GM12878 (cell line): Measurements from ENCODE around the gene CCDC3. TPM values are rescaled to one million over a fixed set of nuclear protein-coding genes. Genes with fewer than 3 reads are reported as not detected.

Experiments used
- ATAC-seq: fragments of 200-7000 bp; cut with Tn5 transposase; 3 replicates; pipeline ENCODE4 v1.9.1; 2020; ENCODE audit warnings: mild to moderate bottlenecking, moderate library complexity
- BruUV-seq: library from RNA; stranded (reverse); fragments of 400-500 nt; replicated peaks from 2 replicates; lab custom pipeline; 2021; lab: Mats Ljungman, UMichigan
- CTCF ChIA-PET: fragments of 300-600 bp; sonication (Branson Sonifier 250); formaldehyde crosslinking; extraction: SDS; loops from one replicate; lab custom pipeline; 2021; ENCODE audit warnings: inconsistent platforms; lab: Yijun Ruan, JAX
- POLR2A ChIA-PET: fragments of 350-600 bp; formaldehyde crosslinking; extraction: SDS; loops from one replicate; lab custom pipeline; 2021; ENCODE audit warnings: inconsistent platforms; lab: Charles Lee
- RAD21 ChIA-PET: fragments of 300-600 bp; sonication (Branson Sonifier 250); formaldehyde crosslinking; loops from one replicate; lab custom pipeline; 2023; ENCODE audit warnings: antibody characterized with exemption; ENCODE audit not compliant: unreplicated experiment; lab: Charles Lee
- SMC1A ChIA-PET: fragments of 300-600 bp; sonication (Branson Sonifier 250); formaldehyde crosslinking; loops from one replicate; lab custom pipeline; 2023; ENCODE audit not compliant: unreplicated experiment, uncharacterized antibody; lab: Charles Lee
- DNase-seq: peaks from one replicate; pipeline ENCODE4 v3.0.0-alpha.2; 2011; ENCODE audit warnings: low read depth, low spot score
- FAIRE-seq: peaks from 3 replicates; lab custom pipeline; 2011; peaks lifted over from hg19 to GRCh38; lab: Jason Lieb, UNC
- H2AFZ ChIP-seq: 2 replicates; pipeline ENCODE4 v1.6.0; 2011; ENCODE audit warnings: low read depth, low read length, control low read depth; ENCODE audit not compliant: control insufficient read depth
- H3K27ac ChIP-seq: 2 replicates; pipeline ENCODE4 v1.5.1; 2011; ENCODE audit warnings: control low read depth; ENCODE audit not compliant: control insufficient read depth, insufficient read depth
- H3K27me3 ChIP-seq, 2 experiments: replicated peaks in 1 of 2; 2 replicates each; pipeline versions ENCODE4 v1.6.0 to v1.6.1; 2011; ENCODE audit warnings: low read length in 1 of 2; ENCODE audit not compliant: control insufficient read depth in 2 of 2, insufficient read depth in 2 of 2
- H3K36me3 ChIP-seq, 2 experiments: 2 replicates each; pipeline ENCODE4 v1.5.1; 2011; ENCODE audit warnings: low read length in 1 of 2; ENCODE audit not compliant: control insufficient read depth in 2 of 2, insufficient read depth in 2 of 2
- H3K4me1 ChIP-seq: 2 replicates; pipeline ENCODE4 v1.6.1; 2011; ENCODE audit warnings: mild to moderate bottlenecking, low read length, moderate library complexity, mixed read lengths; ENCODE audit not compliant: control insufficient read depth, insufficient read depth
- H3K4me2 ChIP-seq: 2 replicates; pipeline ENCODE4 v1.6.0; 2011; ENCODE audit warnings: control low read depth; ENCODE audit not compliant: control insufficient read depth, insufficient read depth
- H3K4me3 ChIP-seq: fragments of 200-600 bp; sonication (generic); 2 replicates; pipeline ENCODE4 v1.5.1; 2016
- H3K79me2 ChIP-seq: 2 replicates; pipeline ENCODE4 v1.6.0; 2011; ENCODE audit warnings: low read length; ENCODE audit not compliant: control insufficient read depth, insufficient read depth
- H3K9ac ChIP-seq: 2 replicates; pipeline ENCODE4 v1.8.0; 2011; ENCODE audit warnings: low read length, control low read depth, mixed read lengths; ENCODE audit not compliant: control insufficient read depth, insufficient read depth
- H3K9me3 ChIP-seq: replicated peaks from 3 replicates; pipeline ENCODE4 v1.5.1; 2011; ENCODE audit warnings: mild to moderate bottlenecking, low read length; ENCODE audit not compliant: control insufficient read depth, insufficient read depth
- H4K20me1 ChIP-seq: 2 replicates; pipeline ENCODE4 v1.6.0; 2011; ENCODE audit not compliant: control insufficient read depth, insufficient read depth
- EP300 ChIP-seq, 2 experiments: fragments of 150-350 bp in 1 of 2; IDR thresholded peaks; 2 replicates each; pipeline ENCODE4 v1.6.1; 2011 to 2012; ENCODE audit warnings: low read depth in 2 of 2, low read length in 2 of 2, borderline replicate concordance in 1 of 2, improper control_type of control experiment in 1 of 2, inconsistent platforms in 1 of 2; ENCODE audit not compliant: control insufficient read depth in 1 of 2
- HDAC6 ChIP-seq: fragments of 200-600 bp; sonication (generic); IDR thresholded peaks from one replicate; pipeline ENCODE4 v1.8.0; 2017; ENCODE audit warnings: antibody characterized with exemption; ENCODE audit not compliant: unreplicated experiment
- LARP7 ChIP-seq: fragments of 450-650 bp; IDR thresholded peaks from 2 replicates; pipeline ENCODE4 v1.6.1; 2017; ENCODE audit warnings: mild to moderate bottlenecking
- NBN ChIP-seq: fragments of 450-650 bp; IDR thresholded peaks from 2 replicates; pipeline ENCODE4 v1.6.1; 2016
- NR2C1 ChIP-seq: fragments of 450-650 bp; IDR thresholded peaks from 2 replicates; pipeline ENCODE4 v1.6.1; 2017; ENCODE audit warnings: antibody characterized with exemption, mild to moderate bottlenecking, moderate library complexity
- PAX5 ChIP-seq: IDR thresholded peaks from 2 replicates; pipeline ENCODE4 v1.6.1; 2011; ENCODE audit warnings: low read depth, low read length, borderline replicate concordance
- RCOR1 ChIP-seq: conservative IDR thresholded peaks from 2 replicates; pipeline ENCODE4 v1.6.1; 2012; ENCODE audit warnings: low read depth, low read length, improper control_type of control experiment
- TCF12 ChIP-seq: IDR thresholded peaks from 2 replicates; pipeline ENCODE4 v1.6.1; 2011; ENCODE audit warnings: low read depth, mild to moderate bottlenecking, low read length
- WGBS: methylation state at CpG from one replicate; pipeline ENCODE4 v1.1.6; 2016; ENCODE audit warnings: low lambda C conversion rate; ENCODE audit not compliant: insufficient replicate concordance, insufficient coverage; ENCODE audit errors: missing lambda C conversion rate; 5-methylcytosine and 5-hydroxymethylcytosine counted together
- in situ Hi-C: fragments of 300-500 bp; cut with MboI; formaldehyde crosslinking; loops from 9 replicates; pipeline ENCODE4 v1.14.3; 2018; ENCODE audit warnings: mixed read lengths
- intact Hi-C: fragments of 100-400 bp; cut with micrococcal nuclease; formaldehyde crosslinking; loops from one replicate; pipeline ENCODE4 v1.14.2; 2022; ENCODE audit not compliant: unreplicated experiment
- polyA plus RNA-seq, 11 experiments: library from polyadenylated mRNA; depleted of rRNA in 4 of 11; unstranded in 6 of 11; stranded (reverse) in 5 of 11; fragments of >200 nt; fragmentation: Nextera tagmentation in 4 of 11; fragmentation: Illumina TruSeq in 1 of 11; extraction: Ambion mirVana in 4 of 11; extraction: Trizol in 1 of 11; gene quantifications; 1 replicate in 1 of 11; 2 replicates in 10 of 11; pipeline versions ENCODE4 v1.2.1 to v1.2.3, GENCODE V29; 2011 to 2016; ENCODE audit warnings: inconsistent platforms in 2 of 11, missing spikeins in 2 of 11, low read depth in 1 of 11
- total RNA-seq, 4 experiments: library from RNA; depleted of rRNA in 3 of 4; stranded (reverse); fragments of >200 nt in 3 of 4; fragmentation: Illumina TruSeq in 1 of 4; extraction: Trizol in 1 of 4; gene quantifications; 2 replicates each; pipeline versions ENCODE4 v1.2.1 to v1.2.3, GENCODE V29; 2013 to 2021
- TF ChIP-seq, protein P1 (sequence below): IDR thresholded peaks from 2 replicates; pipeline ENCODE4 v1.6.1; 2012; ENCODE audit warnings: low read depth, low read length, improper control_type of control experiment

Gene CCDC3
- total and polyA plus RNA-seq, 10 of the 15 experiments (the other 5 are each of a cell fraction or from before 2014, with no cell fraction given) = 0.08 TPM; not detected in 9

DNA sequence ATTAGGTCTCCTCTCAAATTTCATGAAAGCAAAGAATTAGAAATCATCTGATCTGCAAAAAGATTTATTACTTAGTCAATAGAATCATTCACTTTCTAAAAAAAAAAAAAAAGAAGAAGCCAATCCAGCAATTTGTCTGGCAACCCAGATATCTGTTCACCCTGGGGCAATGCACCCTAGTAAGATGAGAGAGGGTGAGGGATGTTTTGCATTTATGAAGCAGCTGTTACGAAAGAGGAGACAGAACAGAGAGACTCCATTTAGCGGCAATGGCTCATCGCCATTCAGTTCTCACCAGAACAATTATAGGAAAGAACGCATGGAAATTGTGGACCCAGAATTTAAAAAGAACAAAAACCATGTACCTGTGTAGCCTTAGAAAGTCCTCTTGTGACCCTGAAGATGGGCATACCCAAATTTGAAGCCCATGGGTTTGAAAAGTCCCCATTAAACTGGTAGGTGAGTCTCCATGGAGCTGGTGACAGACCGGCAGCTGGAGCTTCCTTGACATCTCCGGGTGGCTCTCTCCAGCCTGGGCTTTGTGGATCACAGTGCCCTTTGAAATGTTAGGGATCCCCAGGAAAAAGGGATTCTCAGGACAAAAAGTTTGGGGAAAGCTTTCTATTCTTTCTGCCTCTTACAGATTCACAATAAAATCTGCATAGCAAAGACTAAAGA, 45.5 kb upstream of the CCDC3 start (continued):
- no peak for TF ChIP-seq HDAC6
- no peak for TF ChIP-seq RCOR1

DNA sequence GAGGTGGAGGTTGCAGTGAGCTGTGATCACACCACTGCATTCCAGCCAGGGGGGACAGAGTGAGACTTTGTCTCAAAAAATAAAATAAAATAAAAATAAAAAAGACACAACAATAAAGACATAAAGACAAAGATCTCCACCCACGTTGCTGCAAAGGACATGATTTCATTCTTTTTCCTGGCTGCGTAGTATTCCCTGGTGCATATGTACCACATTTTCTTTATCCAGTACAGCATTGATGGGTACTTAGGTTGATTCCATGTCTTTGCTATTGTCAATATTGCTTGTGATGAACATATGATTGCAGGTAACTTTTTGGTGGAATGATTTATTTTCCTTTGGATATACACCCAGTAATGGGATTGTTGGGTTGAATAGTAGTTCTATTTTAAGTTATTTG, 42.0 kb upstream of the CCDC3 start:
- SMC1A ChIA-PET = no interaction called here
- intact Hi-C loops = no loop called here
- FAIRE-seq (no peak), DNase-seq (no peak), ATAC-seq (no peak)
- in situ Hi-C loops = no loop called here
- H3K9ac ChIP-seq = no peak overlapping the region
- no peaks in the 10 kb centered on the region for H3K9me3 ChIP-seq
- POLR2A ChIA-PET = no interaction called here
- H3K4me3 ChIP-seq = no peak overlapping the region
- no peak overlapping the region for H3K27ac ChIP-seq
- CTCF ChIA-PET = interaction anchor here (0.9 kb wide), 1 partner anchor 9 kb away, joined by 3 read pairs; no protein-coding TSS in a partner anchor
- H3K79me2 ChIP-seq = no peaks in the 10 kb centered on the region
- no peaks in the 10 kb centered on the region for H4K20me1 ChIP-seq
- no peaks in the 10 kb centered on the region for H3K27me3 ChIP-seq
- H2AFZ ChIP-seq = no peak overlapping the region
- WGBS = 50% methylated on average over 2 of the region's 2 CpGs
- no peaks in the 10 kb centered on the region for H3K4me1 ChIP-seq
- BruUV-seq = no TSS peak
- TF ChIP-seq, protein P1, sequence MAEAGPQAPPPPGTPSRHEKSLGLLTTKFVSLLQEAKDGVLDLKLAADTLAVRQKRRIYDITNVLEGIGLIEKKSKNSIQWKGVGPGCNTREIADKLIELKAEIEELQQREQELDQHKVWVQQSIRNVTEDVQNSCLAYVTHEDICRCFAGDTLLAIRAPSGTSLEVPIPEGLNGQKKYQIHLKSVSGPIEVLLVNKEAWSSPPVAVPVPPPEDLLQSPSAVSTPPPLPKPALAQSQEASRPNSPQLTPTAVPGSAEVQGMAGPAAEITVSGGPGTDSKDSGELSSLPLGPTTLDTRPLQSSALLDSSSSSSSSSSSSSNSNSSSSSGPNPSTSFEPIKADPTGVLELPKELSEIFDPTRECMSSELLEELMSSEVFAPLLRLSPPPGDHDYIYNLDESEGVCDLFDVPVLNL = no peak
- TF ChIP-seq TCF12 = no peak
- TF ChIP-seq EP300 (IDR thresholded peaks at IDR 0.05; ENCODE audit: borderline replicate concordance in 1 of 2, control insufficient read depth in 1 of 2, low read depth in 2 of 2, low read length in 2 of 2) = no peak
- no peak for TF ChIP-seq NBN
- no peak for TF ChIP-seq LARP7
- TF ChIP-seq PAX5 = no peak
- TF ChIP-seq NR2C1 = no peak
- no peak overlapping the region for H3K4me2 ChIP-seq
- RAD21 ChIA-PET = no interaction called here
- no peaks in the 10 kb centered on the region for H3K36me3 ChIP-seq
